ENCODE measurements around the gene CHD2.

Gene CHD2

GRCh38 chr15:93052090-93052879, 152.2 kb downstream of the CHD2 start:
- Histone ChIP-seq H3K36me3 (ENCODE audit: control insufficient read depth, insufficient read depth, low read length) (no peaks in the 10 kb centered on the region), H2AFZ (no peak overlapping the region), H3K4me2 (ENCODE audit: low read length) (no peak overlapping the region), H3K9me3 (ENCODE audit: control insufficient read depth, low read length) (no peaks in the 10 kb centered on the region), H3K4me3 (ENCODE audit: low read depth, low read length) (no peak overlapping the region), H3K27ac (no peak overlapping the region), H3K4me1 (no peaks in the 10 kb centered on the region), H3K79me2 (no peaks in the 10 kb centered on the region), H3K27me3 (ENCODE audit: control insufficient read depth, insufficient read depth, low read length) (no peaks in the 10 kb centered on the region), H3K9ac (no peak overlapping the region)
- TF ChIP-seq, protein P1, sequence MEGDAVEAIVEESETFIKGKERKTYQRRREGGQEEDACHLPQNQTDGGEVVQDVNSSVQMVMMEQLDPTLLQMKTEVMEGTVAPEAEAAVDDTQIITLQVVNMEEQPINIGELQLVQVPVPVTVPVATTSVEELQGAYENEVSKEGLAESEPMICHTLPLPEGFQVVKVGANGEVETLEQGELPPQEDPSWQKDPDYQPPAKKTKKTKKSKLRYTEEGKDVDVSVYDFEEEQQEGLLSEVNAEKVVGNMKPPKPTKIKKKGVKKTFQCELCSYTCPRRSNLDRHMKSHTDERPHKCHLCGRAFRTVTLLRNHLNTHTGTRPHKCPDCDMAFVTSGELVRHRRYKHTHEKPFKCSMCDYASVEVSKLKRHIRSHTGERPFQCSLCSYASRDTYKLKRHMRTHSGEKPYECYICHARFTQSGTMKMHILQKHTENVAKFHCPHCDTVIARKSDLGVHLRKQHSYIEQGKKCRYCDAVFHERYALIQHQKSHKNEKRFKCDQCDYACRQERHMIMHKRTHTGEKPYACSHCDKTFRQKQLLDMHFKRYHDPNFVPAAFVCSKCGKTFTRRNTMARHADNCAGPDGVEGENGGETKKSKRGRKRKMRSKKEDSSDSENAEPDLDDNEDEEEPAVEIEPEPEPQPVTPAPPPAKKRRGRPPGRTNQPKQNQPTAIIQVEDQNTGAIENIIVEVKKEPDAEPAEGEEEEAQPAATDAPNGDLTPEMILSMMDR (IDR thresholded peaks at IDR 0.05), result no peak

- no peak overlapping the region for H3K9ac ChIP-seq
- no peak overlapping the region for H2AFZ ChIP-seq
- H3K9me3 ChIP-seq (ENCODE audit: control insufficient read depth, low read length), result no peaks in the 10 kb centered on the region
- TF ChIP-seq, protein P1 (IDR thresholded peaks at IDR 0.05), result no peak
- H3K27me3 ChIP-seq (ENCODE audit: control insufficient read depth, insufficient read depth, low read length), result no peaks in the 10 kb centered on the region
- no peak overlapping the region for H3K4me3 ChIP-seq (ENCODE audit: low read depth, low read length)
- no peaks in the 10 kb centered on the region for H3K36me3 ChIP-seq (ENCODE audit: control insufficient read depth, insufficient read depth, low read length)
- no peak overlapping the region for H3K4me2 ChIP-seq (ENCODE audit: low read length)
- no peaks in the 10 kb centered on the region for H3K79me2 ChIP-seq
- H3K27ac ChIP-seq, result no peak overlapping the region
- H3K4me1 ChIP-seq, result no peaks in the 10 kb centered on the region
These were observed 155.1 kb downstream of the CHD2 start for GRCh38 chr15:93055211-93055610.

GRCh38 chr15:93056836-93057235, 156.7 kb downstream of the CHD2 start:
- H3K9ac ChIP-seq, result no peak overlapping the region
- no peaks in the 10 kb centered on the region for H3K9me3 ChIP-seq (ENCODE audit: control insufficient read depth, low read length)
- no peak overlapping the region for H3K4me3 ChIP-seq (ENCODE audit: low read depth, low read length)
- no peaks in the 10 kb centered on the region for H3K36me3 ChIP-seq (ENCODE audit: control insufficient read depth, insufficient read depth, low read length)
- H3K4me2 ChIP-seq (ENCODE audit: low read length), result no peak overlapping the region
- H3K27me3 ChIP-seq (ENCODE audit: control insufficient read depth, insufficient read depth, low read length), result no peaks in the 10 kb centered on the region
- H3K27ac ChIP-seq, result no peak overlapping the region
- no peaks in the 10 kb centered on the region for H3K79me2 ChIP-seq
- H3K4me1 ChIP-seq, result no peaks in the 10 kb centered on the region
- no peak overlapping the region for H2AFZ ChIP-seq
- TF ChIP-seq, protein P1 (IDR thresholded peaks at IDR 0.05), result no peak

- Histone ChIP-seq H3K4me1 (no peaks in the 10 kb centered on the region), H3K9me3 (ENCODE audit: control insufficient read depth, low read length) (no peaks in the 10 kb centered on the region), H3K36me3 (ENCODE audit: control insufficient read depth, insufficient read depth, low read length) (no peaks in the 10 kb centered on the region), H3K9ac (no peak overlapping the region), H3K27me3 (ENCODE audit: control insufficient read depth, insufficient read depth, low read length) (no peaks in the 10 kb centered on the region), H3K4me2 (ENCODE audit: low read length) (no peak overlapping the region), H3K4me3 (ENCODE audit: low read depth, low read length) (no peak overlapping the region), H2AFZ (no peak overlapping the region), H3K27ac (no peak overlapping the region), H3K79me2 (no peaks in the 10 kb centered on the region)
- TF ChIP-seq, protein P1 (IDR thresholded peaks at IDR 0.05), result no peak
These were observed 157.5 kb downstream of the CHD2 start for GRCh38 chr15:93057618-93058017.

DNA sequence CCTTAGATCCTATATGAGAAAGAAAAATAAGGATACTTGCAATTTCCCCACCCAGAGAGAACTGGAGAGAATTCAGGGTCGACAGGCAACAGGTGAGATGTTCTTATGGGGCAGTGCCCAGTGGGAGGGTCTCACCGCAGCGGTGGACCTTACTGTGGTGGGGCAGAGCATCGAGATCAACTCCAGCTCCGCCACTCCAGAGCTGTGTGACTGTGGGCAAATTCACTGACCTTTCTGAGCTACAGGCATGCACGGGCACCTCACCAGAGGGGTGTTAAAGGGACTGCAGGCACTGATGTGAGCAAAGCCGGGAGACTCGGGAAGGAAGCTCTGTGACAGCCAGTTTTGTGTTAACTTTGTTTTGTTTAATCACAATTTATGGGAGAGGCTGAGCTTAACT, 158.0 kb downstream of the CHD2 start:
- no peaks in the 10 kb centered on the region for H3K4me1 ChIP-seq
- H3K9ac ChIP-seq, result no peak overlapping the region

More for the DNA sequence above, 158.0 kb downstream of the CHD2 start:
- TF ChIP-seq, protein P1 (IDR thresholded peaks at IDR 0.05), result no peak
- Histone ChIP-seq H3K9me3 (ENCODE audit: control insufficient read depth, low read length) (no peaks in the 10 kb centered on the region), H3K4me3 (ENCODE audit: low read depth, low read length) (no peak overlapping the region), H2AFZ (no peak overlapping the region), H3K27ac (no peak overlapping the region), H3K36me3 (ENCODE audit: control insufficient read depth, insufficient read depth, low read length) (no peaks in the 10 kb centered on the region), H3K79me2 (no peaks in the 10 kb centered on the region), H3K27me3 (ENCODE audit: control insufficient read depth, insufficient read depth, low read length) (no peaks in the 10 kb centered on the region), H3K4me2 (ENCODE audit: low read length) (no peak overlapping the region)

All from parathyroid adenoma (tissue), 2 donors.